BE2C (cell line): ENCODE data around the gene FAM83D.

ENCODE experiments used
- DNase-seq: peaks from one replicate; pipeline ENCODE4 v3.0.0-alpha.2; 2020
- H3K27me3 ChIP-seq: fragments of 250-450 bp; sonication (Bioruptor Pico); 2 replicates; pipeline ENCODE4 v1.5.1; 2020; ENCODE audit warnings: mild to moderate bottlenecking
- H3K36me3 ChIP-seq: fragments of 250-450 bp; sonication (Bioruptor Pico); 2 replicates; pipeline ENCODE4 v1.5.1; 2020; ENCODE audit warnings: mild to moderate bottlenecking
- H3K4me1 ChIP-seq: fragments of 250-450 bp; sonication (Bioruptor Pico); 2 replicates; pipeline ENCODE4 v1.5.1; 2020
- H3K4me3 ChIP-seq: 2 replicates; pipeline ENCODE4 v1.5.1; 2011; ENCODE audit warnings: low read depth, low read length
- H3K9me3 ChIP-seq: fragments of 250-450 bp; sonication (Bioruptor Pico); 2 replicates; pipeline ENCODE4 v1.5.1; 2020
- TF ChIP-seq, protein P1 (sequence below): IDR thresholded peaks from 2 replicates; pipeline ENCODE4 v1.5.1; 2012; ENCODE audit warnings: mild to moderate bottlenecking, low read depth, low read length

The FAM83D gene

DNA sequence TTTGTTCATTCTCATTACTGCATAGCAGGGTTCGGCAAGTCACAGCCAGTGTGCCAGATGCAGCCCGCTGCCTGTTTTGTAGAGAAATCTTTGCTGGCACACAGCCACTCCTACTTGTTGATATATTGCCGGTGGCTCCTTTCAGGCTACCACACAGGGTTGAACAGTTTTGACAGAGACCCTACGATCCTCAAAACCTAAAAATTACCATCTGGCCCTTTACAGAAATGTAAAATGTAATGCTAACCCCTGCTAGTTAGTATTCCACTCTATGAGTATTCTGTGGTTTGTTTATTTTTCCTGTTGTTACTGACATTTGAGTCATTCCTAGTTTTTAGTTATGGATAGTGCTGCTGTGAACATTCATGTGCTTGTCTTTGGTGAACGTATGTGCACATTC lies 47.4 kb downstream of the FAM83D start:
- Histone ChIP-seq H3K36me3 (peaks cover 37% of the 10 kb centered on the region), H3K4me3 (no peak overlapping the region), H3K4me1 (no peaks in the 10 kb centered on the region), H3K27me3 (no peaks in the 10 kb centered on the region), H3K9me3 (no peaks in the 10 kb centered on the region)
- no peak for DNase-seq
- TF ChIP-seq, protein P1, sequence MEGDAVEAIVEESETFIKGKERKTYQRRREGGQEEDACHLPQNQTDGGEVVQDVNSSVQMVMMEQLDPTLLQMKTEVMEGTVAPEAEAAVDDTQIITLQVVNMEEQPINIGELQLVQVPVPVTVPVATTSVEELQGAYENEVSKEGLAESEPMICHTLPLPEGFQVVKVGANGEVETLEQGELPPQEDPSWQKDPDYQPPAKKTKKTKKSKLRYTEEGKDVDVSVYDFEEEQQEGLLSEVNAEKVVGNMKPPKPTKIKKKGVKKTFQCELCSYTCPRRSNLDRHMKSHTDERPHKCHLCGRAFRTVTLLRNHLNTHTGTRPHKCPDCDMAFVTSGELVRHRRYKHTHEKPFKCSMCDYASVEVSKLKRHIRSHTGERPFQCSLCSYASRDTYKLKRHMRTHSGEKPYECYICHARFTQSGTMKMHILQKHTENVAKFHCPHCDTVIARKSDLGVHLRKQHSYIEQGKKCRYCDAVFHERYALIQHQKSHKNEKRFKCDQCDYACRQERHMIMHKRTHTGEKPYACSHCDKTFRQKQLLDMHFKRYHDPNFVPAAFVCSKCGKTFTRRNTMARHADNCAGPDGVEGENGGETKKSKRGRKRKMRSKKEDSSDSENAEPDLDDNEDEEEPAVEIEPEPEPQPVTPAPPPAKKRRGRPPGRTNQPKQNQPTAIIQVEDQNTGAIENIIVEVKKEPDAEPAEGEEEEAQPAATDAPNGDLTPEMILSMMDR: no peak

DNA sequence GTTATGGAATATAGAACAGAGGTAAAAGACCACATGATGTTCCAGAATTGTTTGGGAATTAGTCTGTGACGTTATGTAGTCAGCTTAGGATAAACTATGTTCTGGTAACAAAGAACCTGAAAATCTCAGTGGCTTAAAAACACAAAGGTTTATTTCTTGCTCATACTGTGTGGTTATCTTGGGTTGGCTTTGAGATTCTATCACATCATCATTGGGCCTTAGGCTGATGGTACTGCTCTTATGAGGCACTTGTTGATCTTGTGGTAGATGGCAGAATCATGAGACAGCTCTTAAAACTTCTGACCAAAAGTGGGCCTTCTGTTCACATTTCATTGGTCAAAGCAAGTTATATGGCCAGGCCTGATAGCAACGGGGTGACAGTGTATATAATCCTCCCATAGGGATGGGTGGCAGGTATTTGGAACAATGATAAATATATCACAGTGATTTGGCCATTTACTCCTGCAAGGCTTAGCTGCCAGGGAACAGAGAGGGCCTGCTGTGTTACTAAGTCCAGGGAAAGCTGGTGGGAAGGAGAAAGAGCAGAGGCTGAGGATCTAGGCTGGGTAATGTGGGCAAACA lies 49.4 kb downstream of the FAM83D start:
- TF ChIP-seq, protein P1: no peak
- peaks cover 25% of the 10 kb centered on the region for H3K36me3 ChIP-seq
- H3K4me3 ChIP-seq: no peak overlapping the region
- no peaks in the 10 kb centered on the region for H3K4me1 ChIP-seq
- DNase-seq: no peak
- H3K27me3 ChIP-seq: no peaks in the 10 kb centered on the region
- no peaks in the 10 kb centered on the region for H3K9me3 ChIP-seq

DNA sequence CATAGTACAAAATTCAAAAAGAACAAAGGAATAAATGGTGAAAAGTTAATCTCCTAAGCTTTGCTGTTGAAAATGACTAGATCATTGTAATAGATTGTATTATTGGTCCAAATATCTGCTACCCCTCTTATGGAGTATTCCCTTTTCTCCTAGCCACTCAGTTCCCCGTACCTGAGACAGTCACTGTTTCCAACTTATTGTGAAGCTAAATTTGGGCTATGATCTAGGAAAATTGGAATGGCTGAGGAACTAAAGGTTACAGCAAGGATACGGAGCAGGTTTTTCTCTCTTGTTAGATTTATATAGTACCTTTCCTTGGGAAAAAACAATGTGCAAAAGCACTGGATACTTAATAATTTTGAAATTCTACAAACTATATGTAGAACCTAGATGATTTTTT lies 53.2 kb downstream of the FAM83D start:
- H3K9me3 ChIP-seq: no peaks in the 10 kb centered on the region
- peaks cover 19% of the 10 kb centered on the region for H3K36me3 ChIP-seq
- no peak overlapping the region for H3K4me3 ChIP-seq
- TF ChIP-seq, protein P1: no peak
- no peaks in the 10 kb centered on the region for H3K4me1 ChIP-seq
- H3K27me3 ChIP-seq: no peaks in the 10 kb centered on the region
- no peak for DNase-seq

DNA sequence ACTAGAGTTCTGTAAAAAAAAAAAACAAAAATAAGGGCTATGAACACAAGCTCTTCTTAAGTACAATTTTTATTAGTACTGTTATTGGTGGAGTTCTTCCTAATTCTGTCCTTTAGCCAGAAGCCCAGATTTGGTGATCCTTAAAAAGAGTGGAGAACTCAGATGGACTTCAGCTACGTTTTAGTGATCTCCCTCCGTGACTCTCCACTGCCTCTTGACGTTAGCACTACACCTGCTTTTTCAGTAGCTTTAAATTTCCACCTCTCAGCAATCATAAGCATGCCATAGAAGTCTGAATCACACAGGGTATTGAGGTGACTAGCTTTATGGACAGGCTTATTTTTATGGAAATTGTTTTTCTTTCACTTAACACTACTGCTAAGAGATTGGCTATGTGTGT lies 53.6 kb downstream of the FAM83D start:
- no peak for DNase-seq
- Histone ChIP-seq H3K36me3 (peaks cover 16% of the 10 kb centered on the region), H3K4me1 (no peaks in the 10 kb centered on the region), H3K4me3 (no peak overlapping the region), H3K9me3 (no peaks in the 10 kb centered on the region), H3K27me3 (no peaks in the 10 kb centered on the region)
- TF ChIP-seq, protein P1: no peak

DNA sequence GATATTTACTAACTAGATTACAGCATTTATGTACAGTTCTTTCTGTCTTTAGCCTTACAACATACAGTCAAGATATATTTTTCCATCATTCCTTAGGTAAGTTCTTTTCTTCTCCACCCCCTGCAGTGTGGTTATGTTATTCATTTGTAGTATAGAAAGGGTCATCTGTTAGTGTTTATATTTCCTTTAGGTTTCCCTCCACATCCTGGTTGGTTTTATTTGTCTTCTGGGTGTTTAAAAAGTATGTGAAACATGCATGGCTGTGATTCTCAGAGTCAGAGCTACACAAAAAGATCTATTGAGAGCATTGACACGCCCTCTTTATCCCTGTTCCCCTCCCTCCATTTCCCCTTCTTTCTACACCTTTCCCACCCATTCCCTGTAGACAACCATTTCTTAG lies 56.1 kb downstream of the FAM83D start:
- H3K36me3 ChIP-seq: peaks cover 12% of the 10 kb centered on the region
- H3K27me3 ChIP-seq: no peaks in the 10 kb centered on the region
- TF ChIP-seq, protein P1: no peak
- no peak overlapping the region for H3K4me3 ChIP-seq
- no peaks in the 10 kb centered on the region for H3K9me3 ChIP-seq
- no peaks in the 10 kb centered on the region for H3K4me1 ChIP-seq
- no peak for DNase-seq

DNA sequence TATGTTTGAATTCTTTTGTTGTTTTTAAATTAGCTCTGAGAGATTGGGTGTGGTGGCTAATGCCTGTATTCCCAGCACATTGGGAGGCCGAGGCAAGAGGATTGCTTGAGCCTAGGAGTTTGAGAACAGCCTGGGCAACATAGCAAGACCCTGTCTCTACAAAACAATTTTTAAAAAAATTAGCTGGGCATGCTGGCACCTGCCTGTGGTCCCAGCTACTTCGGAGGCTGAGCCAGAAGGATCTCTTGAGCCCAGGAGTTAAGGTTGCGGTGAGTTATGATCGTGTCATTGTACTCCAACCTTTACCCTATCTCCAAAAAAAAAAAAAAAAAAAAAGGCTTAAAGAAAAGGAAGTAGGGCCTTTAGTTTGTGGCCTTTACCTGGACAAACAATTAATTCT lies 58.8 kb downstream of the FAM83D start:
- Histone ChIP-seq H3K4me1 (no peaks in the 10 kb centered on the region), H3K9me3 (no peaks in the 10 kb centered on the region), H3K4me3 (no peak overlapping the region), H3K36me3 (peaks cover 20% of the 10 kb centered on the region), H3K27me3 (no peaks in the 10 kb centered on the region)
- DNase-seq: no peak
- TF ChIP-seq, protein P1: no peak
